Skeletal muscle satellite cell (primary cell): ENCODE data around the gene DCP2.

Experiments
- H3K27me3 ChIP-seq: 2 replicates; pipeline ENCODE4 v1.7.0; 2013; ENCODE audit warnings: low read length; ENCODE audit not compliant: control insufficient read depth, insufficient read depth
- H3K36me3 ChIP-seq: 2 replicates; pipeline ENCODE4 v1.7.0; 2013; ENCODE audit warnings: mild to moderate bottlenecking, control low read depth, low read length; ENCODE audit not compliant: insufficient read depth
- H3K4me1 ChIP-seq: 2 replicates; pipeline ENCODE4 v1.7.0; 2013; ENCODE audit warnings: low read length; ENCODE audit not compliant: control insufficient read depth, insufficient read depth
- H3K4me2 ChIP-seq: 2 replicates; pipeline ENCODE4 v1.7.0; 2013; ENCODE audit warnings: mild to moderate bottlenecking, low read length
- H3K4me3 ChIP-seq: 2 replicates; pipeline ENCODE4 v1.7.0; 2013; ENCODE audit warnings: low read length
- H3K9ac ChIP-seq: 2 replicates; pipeline ENCODE4 v1.7.0; 2013; ENCODE audit warnings: mild to moderate bottlenecking, low read depth, low read length, moderate library complexity
- H3K9me3 ChIP-seq: replicated peaks from 2 replicates; pipeline ENCODE4 v1.7.0; 2013; ENCODE audit warnings: mild to moderate bottlenecking, control low read depth, low read length

Gene DCP2

GRCh38 chr5:112968411-112969106, 8.0 kb upstream of the DCP2 start:
- H3K4me1 ChIP-seq = peaks cover 5% of the 10 kb centered on the region
- H3K4me2 ChIP-seq = no peak overlapping the region
- H3K9ac ChIP-seq = no peak overlapping the region
- H3K9me3 ChIP-seq = no peaks in the 10 kb centered on the region
- H3K4me3 ChIP-seq = no peak overlapping the region
- H3K27me3 ChIP-seq = peaks cover 3% of the 10 kb centered on the region
- no peaks in the 10 kb centered on the region for H3K36me3 ChIP-seq

- no peak overlapping the region for H3K4me3 ChIP-seq
- H3K4me2 ChIP-seq = no peak overlapping the region
- H3K27me3 ChIP-seq = peaks cover 3% of the 10 kb centered on the region
- H3K9me3 ChIP-seq = no peaks in the 10 kb centered on the region
- H3K9ac ChIP-seq = no peak overlapping the region
- H3K4me1 ChIP-seq = peaks cover 6% of the 10 kb centered on the region
- H3K36me3 ChIP-seq = no peaks in the 10 kb centered on the region
Measured at GRCh38 chr5:112971276-112971675, 5.3 kb upstream of the DCP2 start.

- Histone ChIP-seq H3K27me3 (peaks cover 3% of the 10 kb centered on the region), H3K4me1 (peaks cover 6% of the 10 kb centered on the region), H3K9ac (no peak overlapping the region), H3K4me3 (no peak overlapping the region), H3K36me3 (no peaks in the 10 kb centered on the region), H3K4me2 (no peak overlapping the region), H3K9me3 (no peaks in the 10 kb centered on the region)
Measured at GRCh38 chr5:112973036-112973435, 3.6 kb upstream of the DCP2 start.

DNA sequence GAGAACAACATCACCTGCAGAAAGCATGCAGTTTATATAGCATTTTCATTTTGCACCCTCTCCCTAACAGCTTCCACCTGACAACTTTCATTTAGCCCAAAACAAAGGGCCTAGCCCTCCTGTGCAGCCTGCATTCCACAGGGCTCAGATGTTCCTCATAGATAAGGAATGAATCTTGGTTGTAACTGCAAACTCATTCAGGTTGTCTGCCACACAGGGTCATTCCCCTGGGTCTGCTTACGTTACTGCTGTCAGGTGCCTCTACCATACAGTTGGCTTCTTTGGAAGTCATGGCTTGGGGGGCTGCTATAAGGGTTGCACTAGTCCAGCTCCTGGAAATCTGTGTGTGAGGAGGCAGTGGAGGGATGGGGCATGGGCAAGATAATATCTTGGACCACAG, 2.7 kb upstream of the DCP2 start:
- no peak overlapping the region for H3K9ac ChIP-seq
- peaks cover 3% of the 10 kb centered on the region for H3K27me3 ChIP-seq
- H3K9me3 ChIP-seq = no peaks in the 10 kb centered on the region

DNA sequence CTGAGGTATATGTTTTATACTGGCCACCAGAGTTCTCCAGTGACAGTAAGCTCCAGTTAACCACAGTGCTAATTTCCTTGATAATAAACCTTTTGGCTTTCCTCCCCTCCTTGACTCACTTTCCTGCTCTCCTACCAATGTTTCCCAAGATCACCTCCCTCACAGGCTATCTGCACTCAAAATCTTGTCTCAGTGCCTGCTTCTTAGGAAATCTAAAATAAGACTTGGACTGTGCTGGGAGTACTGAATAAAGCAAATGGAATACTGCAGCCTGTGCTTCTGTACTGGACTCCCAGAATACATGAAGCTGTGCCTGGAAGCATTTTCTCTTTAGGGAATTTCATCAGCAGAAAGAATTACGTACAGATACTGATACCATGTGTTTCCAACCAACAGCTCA, 1.7 kb upstream of the DCP2 start:
- H3K9me3 ChIP-seq = no peaks in the 10 kb centered on the region
- H3K9ac ChIP-seq = no peak overlapping the region
- H3K27me3 ChIP-seq = no peaks in the 10 kb centered on the region
- H3K36me3 ChIP-seq = no peaks in the 10 kb centered on the region
- peaks cover 15% of the 10 kb centered on the region for H3K4me1 ChIP-seq
- H3K4me2 ChIP-seq = no peak overlapping the region
- H3K4me3 ChIP-seq = no peak overlapping the region

More for the DNA sequence above, 2.7 kb upstream of the DCP2 start:
- Histone ChIP-seq H3K36me3 (no peaks in the 10 kb centered on the region), H3K4me3 (no peak overlapping the region), H3K4me2 (no peak overlapping the region), H3K4me1 (peaks cover 10% of the 10 kb centered on the region)

DNA sequence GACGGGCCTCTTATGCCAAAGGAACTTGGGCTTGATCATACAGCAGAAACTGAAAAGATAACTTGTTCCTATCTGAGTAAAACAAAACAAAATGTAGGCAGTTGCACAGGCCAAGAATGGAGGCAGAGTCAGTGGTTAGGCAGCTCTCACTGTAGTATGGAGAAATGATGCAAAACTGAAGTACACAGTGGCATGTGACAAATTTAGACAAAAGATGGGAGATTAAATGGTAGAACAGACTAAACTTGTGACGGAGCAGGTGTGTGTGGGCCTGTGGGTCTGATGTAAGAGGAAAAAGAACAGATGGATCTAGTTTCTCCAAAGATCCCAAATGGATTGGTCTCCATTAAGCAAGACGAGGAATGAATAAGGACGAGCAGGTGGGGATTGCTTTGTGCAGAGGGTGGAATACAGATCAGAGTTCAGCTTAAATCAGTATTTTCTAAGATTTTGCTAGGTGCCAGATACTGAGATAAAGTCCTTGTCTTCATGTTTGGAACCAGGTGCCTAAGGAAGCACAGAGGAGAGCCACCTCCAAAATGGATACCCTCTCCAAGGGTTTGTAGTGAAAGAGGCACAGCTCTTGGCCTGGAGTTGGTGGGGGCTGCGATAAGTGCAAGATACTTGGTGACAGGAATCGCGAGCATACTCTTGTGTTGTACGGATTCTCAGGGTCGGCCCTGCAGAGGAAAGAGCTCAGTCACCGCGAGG, 722 bp upstream of the DCP2 start:
- Histone ChIP-seq H3K4me3 (peak overlapping the region; percentile 86), H3K4me1 (peaks cover 15% of the 10 kb centered on the region), H3K9me3 (no peaks in the 10 kb centered on the region), H3K4me2 (peak overlapping the region; percentile 84), H3K36me3 (no peaks in the 10 kb centered on the region), H3K27me3 (no peaks in the 10 kb centered on the region), H3K9ac (peak overlapping the region; percentile 72)

GRCh38 chr5:112977440-112977861, 853 bp downstream of the DCP2 start:
- H3K4me2 ChIP-seq = peak overlapping the region; percentile 84

DNA sequence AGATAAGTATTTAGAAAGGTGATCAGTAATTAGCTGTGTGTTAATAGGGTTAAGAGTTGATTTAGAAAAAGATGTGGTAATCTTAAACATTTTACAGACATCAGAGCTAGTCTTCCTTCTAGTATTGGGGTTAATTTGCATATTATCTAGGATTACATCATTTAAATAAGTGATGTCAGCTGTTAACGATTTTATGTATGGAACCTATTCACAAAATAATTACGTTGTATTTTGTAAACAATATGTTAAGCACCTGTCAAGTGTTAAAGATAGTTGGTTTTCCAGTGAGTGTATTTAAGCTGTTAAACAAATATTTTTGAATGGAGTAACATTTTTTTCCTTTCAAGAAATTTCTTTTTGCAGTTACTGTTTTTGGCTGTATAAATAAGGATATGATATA, 2.2 kb downstream of the DCP2 start:
- H3K4me1 ChIP-seq = peaks cover 15% of the 10 kb centered on the region
- H3K9me3 ChIP-seq = no peaks in the 10 kb centered on the region
- no peak overlapping the region for H3K9ac ChIP-seq
- peak overlapping the region; percentile 86 for H3K4me3 ChIP-seq
- H3K27me3 ChIP-seq = no peaks in the 10 kb centered on the region
- no peaks in the 10 kb centered on the region for H3K36me3 ChIP-seq
- peak overlapping the region; percentile 84 for H3K4me2 ChIP-seq

More at GRCh38 chr5:112977440-112977861, 853 bp downstream of the DCP2 start:
- Histone ChIP-seq H3K4me1 (peaks cover 15% of the 10 kb centered on the region), H3K27me3 (no peaks in the 10 kb centered on the region), H3K36me3 (no peaks in the 10 kb centered on the region), H3K4me3 (peak overlapping the region; percentile 86), H3K9me3 (no peaks in the 10 kb centered on the region), H3K9ac (peak overlapping the region; percentile 88)

GRCh38 chr5:112979723-112980122, 3.1 kb downstream of the DCP2 start:
- H3K4me1 ChIP-seq = peaks cover 15% of the 10 kb centered on the region

DNA sequence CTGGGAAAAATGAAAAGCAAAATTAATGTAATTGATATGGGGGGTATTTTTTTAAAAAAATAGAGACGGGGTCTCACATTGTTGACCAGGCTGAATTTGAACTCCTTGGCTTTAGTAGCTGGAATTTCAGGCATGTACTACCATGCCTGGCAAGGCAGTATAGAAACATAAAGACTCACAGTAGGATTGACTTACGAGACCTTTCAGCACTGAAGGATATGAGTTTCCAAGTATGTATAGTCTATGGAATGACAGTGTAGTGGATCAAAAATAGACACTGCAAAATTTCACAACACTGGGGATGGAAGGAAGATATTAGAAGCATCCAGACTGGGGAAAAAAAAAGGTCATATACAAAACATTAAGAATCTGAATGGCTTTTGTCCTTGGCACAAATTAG, 6.8 kb downstream of the DCP2 start:
- Histone ChIP-seq H3K36me3 (peaks cover 8% of the 10 kb centered on the region), H3K4me1 (peaks cover 6% of the 10 kb centered on the region), H3K9me3 (no peaks in the 10 kb centered on the region), H3K4me2 (no peak overlapping the region), H3K9ac (no peak overlapping the region), H3K4me3 (no peak overlapping the region), H3K27me3 (no peaks in the 10 kb centered on the region)

More at GRCh38 chr5:112979723-112980122, 3.1 kb downstream of the DCP2 start:
- H3K9ac ChIP-seq = no peak overlapping the region
- no peak overlapping the region for H3K4me3 ChIP-seq
- no peaks in the 10 kb centered on the region for H3K27me3 ChIP-seq
- H3K4me2 ChIP-seq = peak overlapping the region; percentile 84
- H3K9me3 ChIP-seq = no peaks in the 10 kb centered on the region
- H3K36me3 ChIP-seq = no peaks in the 10 kb centered on the region

DNA sequence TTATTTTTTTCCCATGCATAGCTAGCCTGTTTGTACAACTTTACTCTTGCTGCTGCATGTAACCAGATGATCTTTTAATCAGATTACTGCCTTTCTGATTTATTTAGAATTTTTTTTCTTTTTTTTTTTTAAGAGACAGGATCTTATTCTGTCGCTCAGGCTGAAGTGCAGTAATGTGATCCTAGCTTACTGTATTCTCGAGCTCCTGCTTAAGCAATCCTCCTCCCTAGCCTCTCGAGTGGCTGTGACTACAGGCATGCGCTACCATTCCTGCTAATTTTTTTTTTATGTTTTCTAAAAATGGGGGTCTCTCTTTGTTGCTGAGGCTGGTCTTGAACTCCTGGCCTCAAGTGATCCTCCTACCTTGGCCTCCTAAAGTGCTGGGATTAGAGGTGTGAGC, 9.6 kb downstream of the DCP2 start:
- no peaks in the 10 kb centered on the region for H3K9me3 ChIP-seq
- no peaks in the 10 kb centered on the region for H3K27me3 ChIP-seq
- H3K36me3 ChIP-seq = peaks cover 11% of the 10 kb centered on the region
- no peak overlapping the region for H3K4me3 ChIP-seq
- no peak overlapping the region for H3K9ac ChIP-seq
- no peaks in the 10 kb centered on the region for H3K4me1 ChIP-seq
- no peak overlapping the region for H3K4me2 ChIP-seq
